Measurements from ENCODE around the gene RCAN2. TPM values are rescaled to one million over a fixed set of nuclear protein-coding genes. Genes with fewer than 3 reads are reported as not detected.
"Not testable (repeated sequence)": the region's sequence is repeated elsewhere in the genome, so short reads cannot be mapped to it uniquely, and the experiment has no call there.

Gene RCAN2
- polyA plus RNA-seq, 3 donors, result 1.9 to 8.4 (median 4.7) TPM

- WGBS, 3 donors, result 66 to 91% (median 68%) methylated on average over 3 of the region's 3 CpGs
- no peak overlapping the region for H3K27ac ChIP-seq (ENCODE audit: low read depth, low read length)
Measured at GRCh38 chr6:46407246-46407645, 84.0 kb downstream of the RCAN2 start.

- 96 to 98% (median 97%) methylated on average over 23 to 30 of the region's 32 CpGs for WGBS, 3 donors
- H3K27ac ChIP-seq (ENCODE audit: low read depth, low read length), result not testable (repeated sequence)
Measured at GRCh38 chr6:46405620-46406180, 85.5 kb downstream of the RCAN2 start.

- WGBS, 3 donors, result 85 to 87% (median 86%) methylated on average over 1 of the region's 1 CpG
- no peak overlapping the region for H3K27ac ChIP-seq (ENCODE audit: low read depth, low read length)
Measured at GRCh38 chr6:46400898-46401297, 90.4 kb downstream of the RCAN2 start.

- 72 to 84% (median 81%) methylated on average over 4 of the region's 4 CpGs for WGBS, 3 donors
- no peak overlapping the region for H3K27ac ChIP-seq (ENCODE audit: low read depth, low read length)
Measured at GRCh38 chr6:46395530-46395929, 95.7 kb downstream of the RCAN2 start.

GRCh38 chr6:46393940-46394337, 97.3 kb downstream of the RCAN2 start:
- no peak overlapping the region for H3K27ac ChIP-seq (ENCODE audit: low read depth, low read length)

GRCh38 chr6:46393161-46393939, 97.9 kb downstream of the RCAN2 start:
- 49 to 92% (median 81%) methylated on average over 2 of the region's 2 CpGs for WGBS, 3 donors
- no peak overlapping the region for H3K27ac ChIP-seq (ENCODE audit: low read depth, low read length)

More at GRCh38 chr6:46393940-46394337, 97.3 kb downstream of the RCAN2 start:
- 55 to 91% (median 89%) methylated on average over 5 of the region's 5 CpGs for WGBS, 3 donors

- H3K27ac ChIP-seq (ENCODE audit: low read depth, low read length), result no peak overlapping the region
- WGBS, 3 donors, result 44 to 67% (median 57%) methylated on average over 1 of the region's 1 CpG
Measured at GRCh38 chr6:46392294-46392693, 99.0 kb downstream of the RCAN2 start.

GRCh38 chr6:46390153-46390876, 100.9 kb downstream of the RCAN2 start:
- 83 to 93% (median 92%) methylated on average over 4 of the region's 4 CpGs for WGBS, 3 donors

GRCh38 chr6:46387728-46388127, 103.5 kb downstream of the RCAN2 start:
- H3K27ac ChIP-seq (ENCODE audit: low read depth, low read length), result not testable (repeated sequence)
- WGBS, 3 donors, result 88 to 95% (median 93%) methylated on average over 5 of the region's 5 CpGs

More at GRCh38 chr6:46390153-46390876, 100.9 kb downstream of the RCAN2 start:
- H3K27ac ChIP-seq (ENCODE audit: low read depth, low read length), result no peak overlapping the region

GRCh38 chr6:46381579-46381978, 109.7 kb downstream of the RCAN2 start:
- WGBS, 3 donors, result 52 to 89% (median 83%) methylated on average over 3 of the region's 3 CpGs
- no peak overlapping the region for H3K27ac ChIP-seq (ENCODE audit: low read depth, low read length)

- no peak overlapping the region for H3K27ac ChIP-seq (ENCODE audit: low read depth, low read length)
- 18 to 88% (median 85%) methylated on average over 2 of the region's 2 CpGs for WGBS, 3 donors
Measured at GRCh38 chr6:46381057-46381456, 110.2 kb downstream of the RCAN2 start.

- H3K27ac ChIP-seq (ENCODE audit: low read depth, low read length), result no peak overlapping the region
Measured at GRCh38 chr6:46380152-46380807, 111.0 kb downstream of the RCAN2 start.

GRCh38 chr6:46378882-46379416, 112.3 kb downstream of the RCAN2 start:
- no peak overlapping the region for H3K27ac ChIP-seq (ENCODE audit: low read depth, low read length)
- 47 to 87% (median 86%) methylated on average over 2 of the region's 2 CpGs for WGBS, 3 donors

- WGBS, 3 donors, result 74 to 82% (median 77%) methylated on average over 2 of the region's 2 CpGs
- H3K27ac ChIP-seq (ENCODE audit: low read depth, low read length), result no peak overlapping the region
Measured at GRCh38 chr6:46378161-46378881, 112.9 kb downstream of the RCAN2 start.

GRCh38 chr6:46377209-46377608, 114.0 kb downstream of the RCAN2 start:
- WGBS, 3 donors, result 78 to 89% (median 88%) methylated on average over 8 of the region's 8 CpGs
- no peak overlapping the region for H3K27ac ChIP-seq (ENCODE audit: low read depth, low read length)

- 65 to 76% (median 67%) methylated on average over 7 of the region's 7 CpGs for WGBS, 3 donors
- no peak overlapping the region for H3K27ac ChIP-seq (ENCODE audit: low read depth, low read length)
Measured at GRCh38 chr6:46376562-46377061, 114.6 kb downstream of the RCAN2 start.

GRCh38 chr6:46370622-46371021, 120.6 kb downstream of the RCAN2 start:
- H3K27ac ChIP-seq (ENCODE audit: low read depth, low read length), result no peak overlapping the region
- 82 to 85% (median 85%) methylated on average over 1 of the region's 1 CpG for WGBS, 3 donors

- WGBS, 3 donors, result 83 to 97% (median 95%) methylated on average over 1 of the region's 1 CpG
Measured at GRCh38 chr6:46368169-46368536, 123.1 kb downstream of the RCAN2 start.

More at GRCh38 chr6:46368169-46368536, 123.1 kb downstream of the RCAN2 start:
- no peak overlapping the region for H3K27ac ChIP-seq (ENCODE audit: low read depth, low read length)
